IMR-90 (cell line): ENCODE measurements around the gene TMEM131. TPM values are rescaled to one million over a fixed set of nuclear protein-coding genes. Genes with fewer than 3 reads are reported as not detected.

Experiments
- ATAC-seq: fragments of 200-7000 bp; cut with Tn5 transposase; 2 replicates; pipeline ENCODE4 v1.9.1; 2020; ENCODE audit warnings: low read depth, mild to moderate bottlenecking, moderate library complexity
- BruUV-seq: library from RNA; stranded (reverse); fragments of 400-500 nt; replicated peaks from 2 replicates; lab custom pipeline; 2021; lab: Mats Ljungman, UMichigan
- CTCF ChIA-PET: fragments of 300-600 bp; formaldehyde crosslinking; extraction: SDS; loops from one replicate; lab custom pipeline; 2021; ENCODE audit warnings: antibody characterized with exemption; lab: Yijun Ruan, JAX
- POLR2A ChIA-PET: fragments of 300-600 bp; sonication (Branson Sonifier 250); formaldehyde crosslinking; loops from one replicate; lab custom pipeline; 2022; ENCODE audit warnings: antibody characterized with exemption; ENCODE audit not compliant: unreplicated experiment; lab: Charles Lee
- DNase-seq: peaks from one replicate; pipeline ENCODE4 v3.0.0; 2013
- H2AFZ ChIP-seq: replicated peaks from 2 replicates; pipeline ENCODE3; 2013; ENCODE audit warnings: low read length, mild to moderate bottlenecking; ENCODE audit not compliant: poor library complexity
- H2AK5ac ChIP-seq: 2 replicates; pipeline ENCODE4 v1.6.1; 2013; ENCODE audit warnings: low read depth, low read length, inconsistent platforms
- H2AK9ac ChIP-seq: replicated peaks from 2 replicates; pipeline ENCODE3; 2013; ENCODE audit warnings: mild to moderate bottlenecking, low read depth, low read length, moderate library complexity; ENCODE audit not compliant: poor library complexity
- H2BK120ac ChIP-seq: 2 replicates; pipeline ENCODE4 v1.6.1; 2013; ENCODE audit warnings: low read depth, low read length, inconsistent platforms
- H2BK15ac ChIP-seq: 3 replicates; pipeline ENCODE4 v1.6.1; 2013; ENCODE audit warnings: low read depth, low read length, inconsistent platforms
- H2BK20ac ChIP-seq: 2 replicates; pipeline ENCODE4 v1.6.1; 2013; ENCODE audit warnings: low read depth, mild to moderate bottlenecking, inconsistent platforms, low read length, moderate library complexity
- H2BK5ac ChIP-seq: 2 replicates; pipeline ENCODE4 v1.6.1; 2013; ENCODE audit warnings: mild to moderate bottlenecking, low read depth, low read length, inconsistent platforms; ENCODE audit not compliant: poor library complexity, severe bottlenecking
- H3K14ac ChIP-seq: replicated peaks from 2 replicates; pipeline ENCODE4 v1.6.1; 2013; ENCODE audit warnings: low read depth, low read length, inconsistent platforms
- H3K18ac ChIP-seq: 2 replicates; pipeline ENCODE4 v1.6.1; 2013; ENCODE audit warnings: low read depth, low read length, control low read depth
- H3K23ac ChIP-seq: 2 replicates; pipeline ENCODE4 v1.6.1; 2013; ENCODE audit warnings: low read depth, low read length, inconsistent platforms
- H3K27ac ChIP-seq: 2 replicates; pipeline ENCODE4 v1.5.1; 2013; ENCODE audit warnings: mild to moderate bottlenecking, control low read depth, low read length; ENCODE audit not compliant: insufficient read depth
- H3K27me3 ChIP-seq: 2 replicates; pipeline ENCODE4 v1.6.1; 2013; ENCODE audit warnings: low read length; ENCODE audit not compliant: control insufficient read depth, insufficient read depth
- H3K36me3 ChIP-seq: 2 replicates; pipeline ENCODE4 v1.6.1; 2013; ENCODE audit warnings: low read length, mixed read lengths; ENCODE audit not compliant: control insufficient read depth, insufficient read depth
- H3K4ac ChIP-seq: 2 replicates; pipeline ENCODE4 v1.6.1; 2013; ENCODE audit warnings: low read depth, low read length, inconsistent platforms
- H3K4me1 ChIP-seq: 2 replicates; pipeline ENCODE4 v1.6.1; 2013; ENCODE audit warnings: low read length, mixed read lengths; ENCODE audit not compliant: control insufficient read depth, insufficient read depth
- H3K4me2 ChIP-seq: 2 replicates; pipeline ENCODE4 v1.6.1; 2013; ENCODE audit warnings: low read depth, mild to moderate bottlenecking, control low read depth, low read length, moderate library complexity
- H3K4me3 ChIP-seq: 2 replicates; pipeline ENCODE4 v1.5.1; 2013; ENCODE audit warnings: low read depth, mild to moderate bottlenecking, control low read depth, low read length, moderate library complexity; ENCODE audit not compliant: insufficient read depth
- H3K56ac ChIP-seq: 2 replicates; pipeline ENCODE4 v1.6.1; 2013; ENCODE audit warnings: low read length, inconsistent platforms; ENCODE audit not compliant: insufficient read depth; ENCODE audit errors: extremely low read depth
- H3K79me1 ChIP-seq, 2 experiments: 2 replicates each; pipeline ENCODE4 v1.6.1; 2013; ENCODE audit warnings: low read length in 2 of 2, inconsistent platforms in 1 of 2, low read depth in 1 of 2
- H3K9ac ChIP-seq: 2 replicates; pipeline ENCODE4 v1.6.1; 2013; ENCODE audit warnings: low read depth, low read length, control low read depth
- H3K9me1 ChIP-seq: 2 replicates; pipeline ENCODE4 v1.6.1; 2013; ENCODE audit warnings: low read length, inconsistent platforms; ENCODE audit not compliant: insufficient read depth
- H3K9me3 ChIP-seq: 2 replicates; pipeline ENCODE4 v1.6.1; 2013; ENCODE audit warnings: low read length; ENCODE audit not compliant: control insufficient read depth, insufficient read depth
- H4K20me1 ChIP-seq: 2 replicates; pipeline ENCODE4 v1.6.1; 2013; ENCODE audit warnings: low read length, inconsistent platforms; ENCODE audit not compliant: insufficient read depth
- H4K5ac ChIP-seq: 2 replicates; pipeline ENCODE4 v1.6.1; 2013; ENCODE audit warnings: mild to moderate bottlenecking, low read depth, low read length, control low read depth
- H4K8ac ChIP-seq, 2 experiments: 2 replicates each; pipeline ENCODE4 v1.6.1; 2013; ENCODE audit warnings: low read depth in 2 of 2, low read length in 2 of 2, control low read depth in 1 of 2, inconsistent platforms in 1 of 2
- H4K91ac ChIP-seq: 2 replicates; pipeline ENCODE4 v1.6.1; 2013; ENCODE audit warnings: low read depth, low read length, inconsistent platforms; ENCODE audit not compliant: insufficient read depth
- SMC3 ChIP-seq: fragments of 150-350 bp; IDR thresholded peaks from 2 replicates; pipeline ENCODE4 v1.6.1; 2016; ENCODE audit warnings: low read depth, mild to moderate bottlenecking, antibody characterized with exemption, low read length, moderate library complexity
- WGBS, 2 experiments: methylation state at CpG; one replicate each; pipeline versions ENCODE4 v1.1.5 to v1.1.7; 2013; ENCODE audit warnings: missing lambda C conversion rate in 2 of 2; ENCODE audit not compliant: insufficient read length in 1 of 2; ENCODE audit errors: extremely low coverage in 2 of 2; 5-methylcytosine and 5-hydroxymethylcytosine counted together
- dilution Hi-C: fragments of 300-500 bp; cut with HindIII; formaldehyde crosslinking; loops from one replicate; pipeline ENCODE4 v1.14.3; 2018; ENCODE audit warnings: low sequenced_read_pairs; ENCODE audit not compliant: unreplicated experiment
- in situ Hi-C: fragments of 300-500 bp; cut with MboI; formaldehyde crosslinking; loops from 3 replicates; pipeline ENCODE4 v1.14.3; 2019; ENCODE audit warnings: low sequenced_read_pairs, inconsistent platforms, mixed read lengths
- intact Hi-C: fragments of 100-400 bp; cut with micrococcal nuclease; formaldehyde crosslinking; loops from 2 replicates; pipeline ENCODE4 v1.10.0; 2022
- polyA plus RNA-seq, 3 experiments: library from polyadenylated mRNA; depleted of rRNA; stranded (reverse); fragments of >200 nt; gene quantifications; 2 replicates each; pipeline ENCODE4 v1.2.3, GENCODE V29; 2012; ENCODE audit warnings: low replicate concordance in 1 of 3
- total RNA-seq: library from RNA; depleted of rRNA; stranded (reverse); fragments of >200 nt; gene quantifications from 2 replicates; pipeline ENCODE4 v1.2.3, GENCODE V29; 2012
- TF ChIP-seq, protein P1 (sequence below): fragments of 150-350 bp; IDR thresholded peaks from 2 replicates; pipeline ENCODE4 v1.6.1; 2016; ENCODE audit warnings: low read depth, mild to moderate bottlenecking, low read length, moderate library complexity, borderline replicate concordance

The TMEM131 gene
- total and polyA plus RNA-seq, 2 of the 4 experiments (the other 2 are of a cell fraction), result 13.3 to 14.0 TPM

DNA sequence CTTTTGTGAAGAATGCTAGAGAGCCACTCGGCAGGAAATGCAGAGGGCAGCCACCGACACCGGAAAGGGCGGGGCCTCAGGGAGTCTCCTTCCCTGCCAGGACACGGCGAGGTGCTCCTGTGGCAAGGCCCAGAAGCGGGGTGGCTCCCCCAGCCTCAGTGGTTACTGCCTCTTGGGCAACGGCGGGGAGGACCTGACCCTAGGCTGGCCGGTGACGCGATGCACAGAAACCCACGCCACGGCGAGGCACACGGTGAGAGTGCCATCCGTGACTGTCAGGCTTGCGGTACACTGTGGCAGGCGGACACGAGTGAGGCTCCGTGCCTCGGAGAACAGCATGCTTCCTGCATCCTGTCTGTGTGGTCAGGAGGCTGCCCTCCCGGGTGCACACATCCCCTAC, 234.6 kb downstream of the TMEM131 start:
- Histone ChIP-seq H3K36me3 (peaks cover 58% of the 10 kb centered on the region), H4K5ac (no peak overlapping the region), H4K91ac (no peak overlapping the region), H3K9me3 (no peaks in the 10 kb centered on the region), H3K14ac (no peak overlapping the region), H3K4ac (no peak overlapping the region), H2AFZ (no peak overlapping the region), H2AK5ac (no peak overlapping the region), H2BK15ac (no peak overlapping the region), H3K4me1 (no peaks in the 10 kb centered on the region), H3K27me3 (no peaks in the 10 kb centered on the region), H4K8ac (no peak overlapping the region), H2AK9ac (no peak overlapping the region), H3K4me3 (no peak overlapping the region), H2BK5ac (no peak overlapping the region), H3K23ac (no peak overlapping the region), H3K9me1 (peaks cover 8% of the 10 kb centered on the region; the same call in 1 of the 2 replicates), H3K18ac (no peak overlapping the region), H3K27ac (no peak overlapping the region), H4K20me1 (no peaks in the 10 kb centered on the region), H3K56ac (no peak overlapping the region), H2BK120ac (no peak overlapping the region), H2BK20ac (no peak overlapping the region), H3K9ac (no peak overlapping the region), H3K4me2 (no peak overlapping the region), H3K79me1 (no peaks in the 10 kb centered on the region)
- intact Hi-C loops (loop anchor here (10.0 kb wide), 1 partner anchor 56 kb away; no protein-coding TSS in a partner anchor), in situ Hi-C loops (no loop called here), dilution Hi-C loops (no loop called here)
- no TSS peak for BruUV-seq
- ChIA-PET POLR2A (no interaction called here), CTCF (no interaction called here)
- TF ChIP-seq, protein P1, sequence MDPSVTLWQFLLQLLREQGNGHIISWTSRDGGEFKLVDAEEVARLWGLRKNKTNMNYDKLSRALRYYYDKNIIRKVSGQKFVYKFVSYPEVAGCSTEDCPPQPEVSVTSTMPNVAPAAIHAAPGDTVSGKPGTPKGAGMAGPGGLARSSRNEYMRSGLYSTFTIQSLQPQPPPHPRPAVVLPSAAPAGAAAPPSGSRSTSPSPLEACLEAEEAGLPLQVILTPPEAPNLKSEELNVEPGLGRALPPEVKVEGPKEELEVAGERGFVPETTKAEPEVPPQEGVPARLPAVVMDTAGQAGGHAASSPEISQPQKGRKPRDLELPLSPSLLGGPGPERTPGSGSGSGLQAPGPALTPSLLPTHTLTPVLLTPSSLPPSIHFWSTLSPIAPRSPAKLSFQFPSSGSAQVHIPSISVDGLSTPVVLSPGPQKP, result no peak
- TF ChIP-seq SMC3, result no peak
- ATAC-seq (no peak), DNase-seq (no peak)
- WGBS, 2 experiments, result 87% methylated on average over 22 of the region's 23 CpGs; no CpG with 5 or more reads in 1 of the 2 experiments
